ENCODE results near the gene ABITRAM. TPM values are rescaled to one million over a fixed set of nuclear protein-coding genes. Genes with fewer than 3 reads are reported as not detected.
"Not testable (repeated sequence)": the region's sequence is repeated elsewhere in the genome, so short reads cannot be mapped to it uniquely, and the experiment has no call there.

The ABITRAM gene
- total RNA-seq, 1 experiment from 2014 or later, result 13.4 TPM

- Histone ChIP-seq H3K27ac (ENCODE audit: low read depth, low read length) (no peak overlapping the region), H3K9me3 (ENCODE audit: control insufficient read depth in 1 of 2, insufficient read depth in 1 of 2, low read depth in 1 of 2, low read length in 2 of 2) (no peaks in the 10 kb centered on the region), H4K20me1 (ENCODE audit: insufficient read depth) (no peaks in the 10 kb centered on the region), H3K27me3 (ENCODE audit: insufficient read depth, low read length) (no peaks in the 10 kb centered on the region), H3K4me2 (ENCODE audit: low read length) (no peak overlapping the region), H3K9me2 (ENCODE audit: insufficient read depth) (no peaks in the 10 kb centered on the region), H3K79me2 (ENCODE audit: insufficient read depth, low read length) (no peaks in the 10 kb centered on the region), H3K36me3 (ENCODE audit: control insufficient read depth in 1 of 2, insufficient read depth in 2 of 2, low read length in 2 of 2) (peaks cover 44 to 53% of the 10 kb centered on the region in 2 experiments; a peak in 3 of 4 replicates), H2AFZ (ENCODE audit: low read depth, low read length, poor library complexity, severe bottlenecking) (no peak overlapping the region), H3K4me3 (replicated peaks in 1 of 2; ENCODE audit: low read depth in 1 of 2, low read length in 2 of 2) (no peak overlapping the region), H3K4me1 (ENCODE audit: control insufficient read depth in 1 of 2, insufficient read depth in 2 of 2, low read length in 2 of 2) (no peaks in the 10 kb centered on the region), H3K9ac (ENCODE audit: low read length) (no peak overlapping the region)
- ChIA-PET RAD21 (ENCODE audit: low non-redundant PET in 1 of 2, low total read pairs in 2 of 2, uncharacterized antibody in 2 of 2, unreplicated experiment in 2 of 2) (no interaction called here), CTCF (no interaction called here), POLR2A (no interaction called here)
- no peak for DNase-seq (ENCODE audit: low read depth, low spot score)
- ATAC-seq, result no peak
- TF ChIP-seq CBX3 (IDR thresholded peaks at IDR 0.05; ENCODE audit: low read depth) (no peak), JUND (IDR thresholded peaks at IDR 0.05) (no peak), RAD21 (IDR thresholded peaks at IDR 0.05; ENCODE audit: low read depth) (no peak)
- intact Hi-C loops (cut with micrococcal nuclease), result no loop called here
- no TSS peak for BruUV-seq (replicated peaks)
These were observed 36.7 kb upstream of the ABITRAM start for GRCh38 chr9:108897324-108898096.

- H3K9me2 ChIP-seq (ENCODE audit: insufficient read depth); H3K9me3 ChIP-seq (ENCODE audit: control insufficient read depth in 1 of 2, insufficient read depth in 1 of 2, low read depth in 1 of 2, low read length in 2 of 2); H3K9ac ChIP-seq (ENCODE audit: low read length); H4K20me1 ChIP-seq (ENCODE audit: insufficient read depth); BruUV-seq (replicated peaks); H3K79me2 ChIP-seq (ENCODE audit: insufficient read depth, low read length); DNase-seq (ENCODE audit: low read depth, low spot score); H3K27ac ChIP-seq (ENCODE audit: low read depth, low read length); POLR2A ChIA-PET; intact Hi-C loops (cut with micrococcal nuclease); H2AFZ ChIP-seq (ENCODE audit: low read depth, low read length, poor library complexity, severe bottlenecking); H3K4me3 ChIP-seq (replicated peaks in 1 of 2; ENCODE audit: low read depth in 1 of 2, low read length in 2 of 2); H3K4me1 ChIP-seq (ENCODE audit: control insufficient read depth in 1 of 2, insufficient read depth in 2 of 2, low read length in 2 of 2); H3K4me2 ChIP-seq (ENCODE audit: low read length); ATAC-seq; H3K27me3 ChIP-seq (ENCODE audit: insufficient read depth, low read length); RAD21 ChIA-PET (ENCODE audit: low non-redundant PET in 1 of 2, low total read pairs in 2 of 2, uncharacterized antibody in 2 of 2, unreplicated experiment in 2 of 2): not testable (repeated sequence)
- CTCF ChIA-PET, result interaction anchor here (1.3 kb wide), 1 partner anchor 55 kb away, joined by 3 read pairs; no protein-coding TSS in a partner anchor
- H3K36me3 ChIP-seq (ENCODE audit: control insufficient read depth in 1 of 2, insufficient read depth in 2 of 2, low read length in 2 of 2), result peaks cover 41 to 50% of the 10 kb centered on the region in 2 experiments; a peak in 3 of 4 replicates
These were observed 35.0 kb upstream of the ABITRAM start for GRCh38 chr9:108899023-108899695.

Data from HCT116 (cell line).